ENCODE data around the gene TEX38. TPM values are rescaled to one million over a fixed set of nuclear protein-coding genes. Genes with fewer than 3 reads are reported as not detected.

TEX38 gene
- total RNA-seq, 2 experiments from 2014 or later, result not detected

- no peak overlapping the region for H3K27ac ChIP-seq (ENCODE audit: low read depth, low read length, poor library complexity, severe bottlenecking)
- POLR2A ChIA-PET, result interaction anchor here (0.7 to 1.8 kb wide), 3 partner anchors 11 to 1849 kb away, joined by 3 to 4 read pairs (median 3); no protein-coding TSS in a partner anchor
- H4K20me1 ChIP-seq (ENCODE audit: insufficient read depth, low read length), result 0 out of 2 replicates have a peak, but pooled peaks cover 3% of the 10 kb centered on the region
- no peaks in the 10 kb centered on the region for H3K4me1 ChIP-seq (ENCODE audit: insufficient read depth, low read length, poor library complexity, severe bottlenecking)
- no peak overlapping the region for H2AFZ ChIP-seq (ENCODE audit: low read length)
- intact Hi-C loops (cut with micrococcal nuclease; ENCODE audit: unreplicated experiment), result no loop called here
- no peaks in the 10 kb centered on the region for H3K9me2 ChIP-seq (ENCODE audit: insufficient read depth, low read length)
- no peaks in the 10 kb centered on the region for H3K9me3 ChIP-seq (ENCODE audit: low read length)
- CTCF ChIA-PET (ENCODE audit: unreplicated experiment), result no interaction called here
- H3K4me2 ChIP-seq (ENCODE audit: low read length), result no peak overlapping the region
- TF ChIP-seq EZH2phosphoT487 (IDR thresholded peaks at IDR 0.05; ENCODE audit: borderline replicate concordance, low read depth, low read length) (no peak), CTCF (conservative IDR thresholded peaks at IDR 0.05; ENCODE audit: low read length) (no peak)
- H3K79me2 ChIP-seq (ENCODE audit: insufficient read depth, low read depth, low read length), result no peaks in the 10 kb centered on the region
- H3K4me3 ChIP-seq (ENCODE audit: low read depth, low read length, poor library complexity, severe bottlenecking), result no peak overlapping the region
- H3K36me3 ChIP-seq (ENCODE audit: insufficient read depth, low read length), result peaks cover 85% of the 10 kb centered on the region
- DNase-seq (ENCODE audit: low spot score), result no peak
- BruUV-seq (replicated peaks), result no TSS peak
Observed at GRCh38 chr1:46697053-46697452, 25.4 kb downstream of the TEX38 start.

- Histone ChIP-seq H3K4me3 (ENCODE audit: low read depth, low read length, poor library complexity, severe bottlenecking) (no peak overlapping the region), H3K79me2 (ENCODE audit: insufficient read depth, low read depth, low read length) (no peaks in the 10 kb centered on the region), H3K4me1 (ENCODE audit: insufficient read depth, low read length, poor library complexity, severe bottlenecking) (no peaks in the 10 kb centered on the region), H4K20me1 (ENCODE audit: insufficient read depth, low read length) (0 out of 2 replicates have a peak, but pooled peaks cover 3% of the 10 kb centered on the region), H2AFZ (ENCODE audit: low read length) (no peak overlapping the region), H3K9me2 (ENCODE audit: insufficient read depth, low read length) (no peaks in the 10 kb centered on the region), H3K4me2 (ENCODE audit: low read length) (no peak overlapping the region), H3K9me3 (ENCODE audit: low read length) (no peaks in the 10 kb centered on the region), H3K27ac (ENCODE audit: low read depth, low read length, poor library complexity, severe bottlenecking) (no peak overlapping the region), H3K36me3 (ENCODE audit: insufficient read depth, low read length) (peaks cover 94% of the 10 kb centered on the region)
- ChIA-PET POLR2A (interaction anchor here (0.6 kb wide), 1 partner anchor 39 kb away, joined by 3 read pairs; no protein-coding TSS in a partner anchor), CTCF (ENCODE audit: unreplicated experiment) (no interaction called here)
- no peak for DNase-seq (ENCODE audit: low spot score)
- TF ChIP-seq EZH2phosphoT487 (IDR thresholded peaks at IDR 0.05; ENCODE audit: borderline replicate concordance, low read depth, low read length) (no peak), CTCF (conservative IDR thresholded peaks at IDR 0.05; ENCODE audit: low read length) (no peak)
- intact Hi-C loops (cut with micrococcal nuclease; ENCODE audit: unreplicated experiment), result no loop called here
- BruUV-seq (replicated peaks), result no TSS peak
Observed at GRCh38 chr1:46699666-46700065, 28.0 kb downstream of the TEX38 start.

- intact Hi-C loops (cut with micrococcal nuclease; ENCODE audit: unreplicated experiment), result no loop called here
- no peak overlapping the region for H3K4me3 ChIP-seq (ENCODE audit: low read depth, low read length, poor library complexity, severe bottlenecking)
- H3K9me2 ChIP-seq (ENCODE audit: insufficient read depth, low read length), result no peaks in the 10 kb centered on the region
- H4K20me1 ChIP-seq (ENCODE audit: insufficient read depth, low read length), result 0 out of 2 replicates have a peak, but pooled peaks cover 3% of the 10 kb centered on the region
- H3K9me3 ChIP-seq (ENCODE audit: low read length), result no peaks in the 10 kb centered on the region
- TF ChIP-seq EZH2phosphoT487 (IDR thresholded peaks at IDR 0.05; ENCODE audit: borderline replicate concordance, low read depth, low read length), result no peak
- no peak for TF ChIP-seq CTCF (conservative IDR thresholded peaks at IDR 0.05; ENCODE audit: low read length)
- peaks cover 96% of the 10 kb centered on the region for H3K36me3 ChIP-seq (ENCODE audit: insufficient read depth, low read length)
- H2AFZ ChIP-seq (ENCODE audit: low read length), result no peak overlapping the region
- POLR2A ChIA-PET, result interaction anchor here (0.6 kb wide), 1 partner anchor 43 kb away, joined by 9 read pairs; no protein-coding TSS in a partner anchor
- no peak for DNase-seq (ENCODE audit: low spot score)
- no peaks in the 10 kb centered on the region for H3K79me2 ChIP-seq (ENCODE audit: insufficient read depth, low read depth, low read length)
- no peak overlapping the region for H3K27ac ChIP-seq (ENCODE audit: low read depth, low read length, poor library complexity, severe bottlenecking)
- CTCF ChIA-PET (ENCODE audit: unreplicated experiment), result no interaction called here
- no TSS peak for BruUV-seq (replicated peaks)
- H3K4me1 ChIP-seq (ENCODE audit: insufficient read depth, low read length, poor library complexity, severe bottlenecking), result no peaks in the 10 kb centered on the region
- H3K4me2 ChIP-seq (ENCODE audit: low read length), result no peak overlapping the region
Observed at GRCh38 chr1:46703927-46704641, 32.4 kb downstream of the TEX38 start.

Data from OCI-LY7 (cell line).